Measurements from ENCODE around the gene CREB5.
A peak's percentile ranks its signal among the peaks of the same experiment; 100 is the strongest.

Gene CREB5

GRCh38 chr7:28748933-28749584 lies 336.7 kb downstream of the CREB5 start:
- no peak for DNase-seq (ENCODE audit: low read depth)

GRCh38 chr7:28749638-28750037 lies 337.3 kb downstream of the CREB5 start:
- peak; percentile 26 for DNase-seq (ENCODE audit: low read depth)

DNA sequence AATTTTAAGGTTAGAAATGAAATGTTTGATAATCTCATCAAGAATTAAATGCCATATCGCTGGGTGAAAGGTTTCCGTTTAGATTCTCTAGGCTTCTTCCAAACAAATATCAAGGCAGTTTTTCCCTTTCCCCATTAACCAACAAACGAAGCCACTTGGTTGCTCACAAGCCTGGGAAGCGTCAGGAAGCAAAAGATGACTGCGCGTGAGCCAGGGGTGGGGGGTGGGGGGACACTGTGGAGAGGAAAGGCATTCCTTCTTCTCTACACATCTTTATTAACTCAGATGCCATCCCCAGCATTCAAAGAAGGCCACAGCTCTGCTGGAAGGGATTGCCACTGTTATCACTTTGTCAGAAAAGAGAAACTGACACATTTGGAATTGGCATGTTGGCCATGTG lies 338.7 kb downstream of the CREB5 start:
- no peak for DNase-seq (ENCODE audit: low read depth)

DNA sequence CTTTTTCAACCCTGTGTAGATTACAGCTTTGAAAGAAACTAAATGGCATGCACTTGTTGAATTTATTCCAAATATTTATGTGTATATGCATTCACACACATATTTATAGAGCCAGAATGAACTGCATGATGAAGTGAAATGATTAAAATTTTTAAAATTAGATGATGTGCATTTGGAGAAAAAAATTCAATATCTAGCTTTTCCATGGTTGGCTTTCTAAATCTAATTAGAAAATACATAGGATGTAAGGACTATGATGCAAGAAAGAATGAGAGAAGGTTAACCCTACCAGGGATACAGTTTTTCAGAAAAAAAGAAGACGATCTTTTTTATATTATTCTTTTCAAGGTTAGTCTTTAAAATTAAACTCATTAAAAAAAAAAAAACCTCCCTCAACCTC lies 341.3 kb downstream of the CREB5 start:
- DNase-seq (ENCODE audit: low read depth): no peak

DNA sequence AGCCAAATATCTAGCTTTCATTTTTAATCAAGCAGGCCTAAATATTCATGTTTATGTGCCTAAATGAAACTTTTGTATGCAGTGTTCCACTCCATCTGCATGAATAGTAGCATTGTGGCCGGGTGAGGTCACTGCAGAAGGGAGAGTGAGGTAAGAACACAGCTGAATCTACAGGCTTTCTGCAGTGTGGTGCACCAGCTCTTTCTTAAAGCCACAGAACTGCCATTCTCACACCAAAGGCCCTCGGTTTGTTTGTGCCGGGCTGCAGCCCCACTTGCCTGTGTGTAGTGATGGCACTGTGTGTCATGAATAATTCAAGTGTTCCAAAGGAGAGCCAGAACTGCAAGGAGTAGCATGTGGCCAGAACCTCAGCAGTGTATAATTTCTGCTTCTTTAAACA lies 341.7 kb downstream of the CREB5 start:
- DNase-seq (ENCODE audit: low read depth): no peak

DNA sequence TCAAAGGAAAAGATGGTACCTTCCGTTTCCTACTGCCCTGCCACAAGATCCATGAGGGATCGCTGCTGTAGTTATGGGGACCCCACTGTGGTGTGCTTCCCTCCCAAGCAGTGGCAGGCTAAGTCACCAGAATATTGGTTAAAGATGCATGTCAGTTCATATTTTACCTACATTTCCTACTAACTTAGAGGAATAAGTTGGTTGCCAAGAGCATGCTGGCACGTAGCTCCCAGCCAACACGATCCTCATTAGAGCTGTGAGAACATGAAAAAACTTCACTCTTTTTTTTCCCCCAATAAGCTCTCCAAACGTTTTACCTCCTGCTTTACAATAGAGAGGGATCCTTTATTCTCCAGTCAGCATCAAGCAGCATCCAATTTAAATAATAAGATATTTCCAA lies 342.1 kb downstream of the CREB5 start:
- no peak for DNase-seq (ENCODE audit: low read depth)

- peak; percentile 60 for DNase-seq (ENCODE audit: low read depth)
Measured at GRCh38 chr7:28755255-28755654, 342.9 kb downstream of the CREB5 start.

DNA sequence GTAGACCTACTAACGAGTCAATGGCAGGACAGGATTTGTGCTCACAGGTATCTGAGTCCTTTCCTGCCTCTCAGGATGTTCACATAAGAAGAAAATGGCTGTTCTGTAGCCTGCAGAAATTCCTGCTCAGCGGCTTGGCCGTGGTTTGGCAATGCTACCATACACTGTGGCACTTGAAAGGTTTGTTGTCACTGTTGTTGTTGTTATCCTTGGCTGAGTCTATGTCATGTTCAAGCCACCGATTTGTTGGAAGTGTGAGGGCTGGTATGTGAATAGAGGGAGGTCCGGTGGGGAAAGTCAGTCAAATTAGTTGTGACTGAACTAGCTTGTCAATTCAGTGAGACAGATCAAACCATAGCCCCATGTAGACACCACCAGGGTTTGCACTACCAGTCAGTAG lies 345.9 kb downstream of the CREB5 start:
- DNase-seq (ENCODE audit: low read depth): no peak

DNA sequence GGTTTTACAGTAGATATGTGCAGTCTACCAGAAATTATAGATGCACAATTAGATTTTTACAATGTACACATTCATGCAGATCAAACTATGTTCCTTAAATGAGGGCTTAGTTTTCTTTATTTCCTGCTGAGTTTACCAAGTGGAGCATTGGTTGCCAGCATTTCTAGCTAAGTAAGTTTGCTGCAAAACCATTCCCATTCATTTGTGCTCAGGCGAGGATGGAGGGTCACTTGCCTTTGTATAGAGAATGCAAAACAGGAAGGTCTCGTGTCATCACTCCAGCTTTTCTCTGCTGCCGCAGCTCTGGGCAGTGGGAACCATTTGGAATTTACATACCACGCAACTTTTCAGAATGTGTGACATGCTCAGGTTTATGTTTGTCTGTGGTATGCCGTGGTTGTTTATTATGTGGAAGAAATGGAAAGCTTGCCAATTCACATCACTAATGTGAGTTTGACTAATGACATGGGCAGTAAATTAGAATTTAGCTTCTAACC lies 347.2 kb downstream of the CREB5 start:
- DNase-seq (ENCODE audit: low read depth): no peak

DNA sequence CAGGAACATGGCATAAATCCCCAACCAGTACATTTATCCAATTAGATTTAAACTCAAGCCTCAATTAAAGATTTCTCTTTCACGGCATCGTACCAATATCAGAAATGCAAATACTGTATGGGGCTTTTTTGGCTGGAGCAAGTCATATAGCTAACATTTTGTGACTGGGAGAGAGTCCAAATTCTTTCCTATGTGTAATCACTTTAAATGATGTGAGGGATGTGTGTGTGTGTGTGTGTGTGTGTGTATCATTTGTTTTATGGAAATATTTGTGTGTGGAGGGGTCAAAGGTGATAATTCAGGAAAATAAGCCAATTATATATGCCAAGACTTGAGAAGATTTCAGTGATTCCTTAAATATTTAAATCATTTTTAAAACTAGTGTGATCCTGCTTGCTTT lies 349.2 kb downstream of the CREB5 start:
- DNase-seq (ENCODE audit: low read depth): no peak

GRCh38 chr7:28762651-28763050 lies 350.3 kb downstream of the CREB5 start:
- no peak for DNase-seq (ENCODE audit: low read depth)

DNA sequence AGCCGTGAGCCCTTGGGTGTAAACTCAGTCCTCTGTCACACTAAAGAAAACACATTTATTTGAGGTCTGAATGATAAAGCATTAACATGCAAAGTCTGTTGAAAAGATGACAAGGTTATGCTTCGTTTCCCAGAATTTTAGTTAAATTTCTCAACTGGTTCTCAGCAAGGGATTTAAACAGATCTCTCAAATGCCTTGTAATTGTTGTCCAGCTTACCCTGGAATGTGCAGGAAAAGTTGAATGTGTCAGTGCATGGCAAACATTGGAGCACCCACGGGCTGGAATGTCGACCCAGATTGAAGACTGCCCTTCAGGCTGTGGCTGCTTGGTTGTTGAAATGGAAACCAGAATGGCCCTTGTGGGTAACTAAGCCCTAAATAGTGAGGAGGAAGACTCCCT lies 354.0 kb downstream of the CREB5 start:
- DNase-seq (ENCODE audit: low read depth): no peak

DNA sequence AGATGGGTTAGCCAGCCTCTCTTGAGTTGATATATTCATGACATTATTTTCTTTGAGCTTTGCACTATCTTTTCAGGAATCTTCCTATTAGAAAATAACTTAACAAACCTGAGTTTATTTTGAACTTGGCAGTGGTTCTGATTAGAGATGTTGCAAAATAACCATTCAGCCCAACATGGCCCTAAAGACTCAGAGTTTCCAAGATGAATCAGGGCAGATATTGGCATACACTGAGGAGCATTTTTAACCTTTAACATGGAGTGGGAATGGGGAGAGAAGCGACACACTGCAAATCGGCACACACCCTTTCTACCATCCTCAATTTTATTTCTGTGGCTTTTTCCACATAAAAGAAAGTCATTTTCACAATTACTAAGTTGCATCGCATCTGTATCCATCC lies 355.0 kb downstream of the CREB5 start:
- peak; percentile 66 for DNase-seq (ENCODE audit: low read depth)

DNA sequence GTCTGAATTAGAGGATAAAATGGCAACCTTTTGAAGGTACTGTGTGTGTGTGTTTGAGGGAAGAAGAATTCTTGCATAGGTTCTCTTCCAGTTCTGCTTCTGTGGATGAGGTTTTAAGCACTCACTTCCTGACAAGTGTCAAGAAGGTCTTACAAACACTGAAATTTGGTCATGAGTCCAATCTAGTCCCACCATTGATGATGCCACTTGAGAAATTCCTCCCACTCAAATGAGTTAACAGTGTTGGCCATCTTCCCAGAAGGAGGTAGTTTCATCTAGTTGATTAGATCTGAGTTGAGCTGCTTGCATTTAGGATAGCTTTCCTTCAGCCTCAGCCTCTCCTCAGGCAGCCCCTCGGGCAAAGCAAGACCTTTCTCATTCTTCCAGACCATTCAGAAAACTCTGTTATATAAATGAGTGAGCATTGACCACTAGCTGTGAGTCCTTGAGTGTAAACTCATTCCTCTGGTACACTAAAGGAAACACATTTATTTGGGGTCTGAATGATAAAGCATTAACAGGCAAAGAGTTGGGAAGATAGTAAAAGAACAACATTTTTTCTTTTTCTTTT lies 356.3 kb downstream of the CREB5 start:
- peak; percentile 14 for DNase-seq (ENCODE audit: low read depth)

DNA sequence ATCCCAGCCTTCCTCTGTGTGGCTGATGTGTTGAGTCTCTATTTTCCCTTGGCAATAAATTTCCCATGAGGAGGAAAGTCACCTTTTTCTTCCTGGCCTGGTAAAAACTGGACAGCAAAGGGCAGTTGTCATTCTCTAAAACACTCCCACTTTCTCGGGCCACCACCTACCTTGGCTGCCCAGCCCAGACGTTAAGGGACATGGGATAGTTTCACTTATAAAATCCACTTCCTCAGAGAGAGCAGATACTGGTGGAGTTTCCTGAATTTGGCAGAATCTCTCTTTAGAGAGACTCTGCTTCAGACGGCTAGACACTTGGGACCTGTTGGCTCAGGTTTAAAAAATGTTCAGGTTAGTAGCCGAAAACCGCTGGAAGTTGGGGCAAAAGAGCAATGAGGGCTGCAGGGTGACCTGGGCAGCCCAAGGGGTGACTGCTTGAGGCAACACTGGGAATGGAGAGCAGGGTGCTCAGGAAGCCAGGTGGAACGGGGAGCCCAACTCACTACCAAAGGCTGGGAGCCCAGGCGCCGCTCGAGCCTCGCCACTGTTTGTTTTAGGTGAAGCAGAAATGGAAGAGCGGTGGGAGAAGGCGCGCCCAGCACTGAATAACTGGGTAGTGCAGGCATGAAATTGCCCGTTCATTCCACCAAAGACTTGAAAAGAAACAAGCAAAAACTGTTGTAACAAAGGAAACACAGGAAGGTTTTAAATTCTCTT lies 359.7 kb downstream of the CREB5 start:
- DNase-seq (ENCODE audit: low read depth): no peak

DNA sequence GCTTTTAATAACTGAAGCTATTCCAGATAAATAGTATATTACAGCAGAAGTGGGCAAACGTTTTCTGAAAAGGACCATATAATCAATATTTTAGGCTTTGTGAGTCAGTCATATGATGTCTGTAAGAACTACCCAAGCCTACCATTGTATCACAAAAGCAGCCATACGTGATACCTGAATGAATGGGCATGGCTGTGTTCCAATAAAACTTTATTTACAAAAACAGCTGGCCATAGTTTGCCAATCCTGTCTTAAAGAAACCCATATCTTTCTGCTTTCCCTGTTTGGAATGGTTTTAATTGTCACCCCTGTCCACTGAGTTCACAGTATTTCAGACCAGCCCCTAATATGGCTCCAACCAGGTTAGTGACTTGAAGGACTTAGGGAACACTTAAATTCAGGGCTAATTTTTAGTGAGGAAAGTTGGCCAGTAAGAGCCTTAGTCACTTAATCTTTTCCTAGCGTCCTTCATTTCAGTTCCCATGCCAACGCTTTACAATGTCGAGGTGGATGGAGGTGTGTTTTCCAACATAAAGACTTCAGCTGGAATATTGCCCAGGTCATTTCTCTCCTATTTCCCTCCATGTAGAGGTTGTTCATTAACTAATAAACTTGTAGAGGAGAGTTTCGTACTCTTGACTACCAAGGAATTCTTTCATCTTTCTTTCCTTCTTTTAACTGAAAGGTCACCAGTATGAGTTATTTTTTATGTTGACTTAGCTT lies 361.3 kb downstream of the CREB5 start:
- DNase-seq (ENCODE audit: low read depth): no peak

GRCh38 chr7:28774261-28774988 lies 362.1 kb downstream of the CREB5 start:
- no peak for DNase-seq (ENCODE audit: low read depth)

GRCh38 chr7:28776463-28777157 lies 364.3 kb downstream of the CREB5 start:
- DNase-seq (ENCODE audit: low read depth): no peak

DNA sequence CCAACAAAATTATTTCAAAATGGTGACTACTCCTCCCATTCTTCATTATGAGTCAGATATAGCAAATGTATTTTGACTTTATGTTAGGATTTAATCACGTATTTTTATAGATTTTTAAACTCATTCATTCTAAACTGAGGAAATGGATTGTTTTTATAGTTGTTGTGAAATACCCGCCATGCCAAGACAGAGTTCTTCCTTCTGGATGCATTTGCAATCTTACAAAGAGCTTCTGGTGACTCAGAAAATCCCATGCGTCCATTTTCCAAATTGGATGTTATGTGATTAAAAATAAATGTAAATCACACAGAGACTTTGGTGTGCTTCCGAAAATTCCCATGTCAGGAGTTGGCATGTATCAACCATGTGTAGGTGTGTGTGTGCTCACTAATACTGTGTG lies 366.5 kb downstream of the CREB5 start:
- no peak for DNase-seq (ENCODE audit: low read depth)

DNA sequence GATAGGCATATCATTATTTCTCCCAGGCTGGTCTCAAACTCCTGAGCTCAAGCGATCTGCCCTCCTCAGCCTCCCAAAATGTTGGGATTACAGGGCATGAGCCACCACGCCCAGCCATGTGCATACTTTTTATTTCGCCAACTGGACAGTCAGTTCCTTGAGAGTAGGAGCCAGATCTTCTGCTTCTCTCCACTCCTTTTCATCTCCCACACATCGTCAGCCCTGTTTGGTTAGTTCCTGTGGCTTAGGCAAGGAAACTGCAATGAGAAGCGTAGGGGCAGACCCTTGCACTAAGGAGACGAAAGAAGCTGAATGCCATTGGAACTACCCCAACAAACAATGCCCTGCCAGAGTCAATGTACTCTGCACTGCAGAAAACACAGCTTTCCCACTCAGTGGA lies 367.6 kb downstream of the CREB5 start:
- DNase-seq (ENCODE audit: low read depth): no peak

DNA sequence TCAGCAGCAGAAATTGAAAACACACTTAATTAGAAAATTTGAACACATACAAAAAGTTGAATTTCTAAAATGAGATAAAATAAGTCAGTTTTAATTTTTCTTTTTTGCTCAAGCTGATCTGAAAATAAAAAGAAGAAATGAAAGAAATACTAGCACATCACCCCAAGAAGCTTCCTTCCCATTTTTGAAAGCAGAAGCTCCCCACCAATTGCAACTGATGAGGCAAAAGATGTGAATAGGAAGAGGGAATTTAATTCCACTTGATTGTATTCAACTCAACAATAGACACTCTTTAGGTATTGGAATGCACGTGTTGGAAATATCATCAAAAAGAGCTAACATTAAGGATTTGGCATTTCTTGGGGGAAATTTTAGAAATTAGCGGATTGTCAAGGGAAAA lies 370.0 kb downstream of the CREB5 start:
- no peak for DNase-seq (ENCODE audit: low read depth)

All from fibroblast of gingiva (primary cell).